ENCODE measurements around the gene ESAM.

DNA sequence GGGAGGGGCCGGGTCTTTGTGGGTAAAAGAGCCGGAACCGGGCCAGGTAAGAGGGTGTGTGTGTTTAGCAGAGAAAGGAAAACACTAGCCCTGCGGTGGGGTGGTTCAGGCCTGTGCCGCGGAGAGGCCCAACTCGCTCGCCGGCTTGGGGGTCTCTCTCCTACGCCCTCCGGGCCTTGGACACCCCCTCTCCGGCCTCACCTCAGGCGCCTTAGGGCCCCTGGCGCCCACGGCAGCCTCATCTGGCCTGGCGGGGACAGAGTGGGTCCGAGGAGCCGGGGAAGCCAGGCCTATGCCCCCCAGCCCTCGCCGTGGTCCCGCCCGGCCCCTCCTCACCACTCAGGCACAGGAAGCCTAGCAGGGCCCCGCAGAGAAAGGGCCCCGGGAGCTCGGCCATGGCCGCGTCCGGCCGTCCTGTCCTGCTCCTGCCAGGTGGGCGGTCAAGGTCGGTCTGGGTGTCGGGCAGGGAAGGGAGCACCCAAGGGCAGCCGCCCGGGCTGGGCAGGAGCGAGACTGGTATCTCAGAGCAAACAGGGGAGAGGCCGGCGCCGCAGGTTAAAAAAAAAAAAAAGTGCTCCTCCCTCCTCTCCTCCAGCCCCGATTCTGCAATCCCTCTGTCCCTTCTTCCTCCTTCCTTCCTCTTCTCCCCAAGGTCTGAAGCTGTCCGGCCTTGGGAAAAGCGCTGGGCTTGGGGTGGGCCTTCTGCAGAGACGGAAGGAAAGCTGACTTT, 10.2 kb downstream of the ESAM start, which contains the start of gene VSIG2:
- TF ChIP-seq CTCF (conservative IDR thresholded peaks at IDR 0.05; ENCODE audit: low read depth, low read length) (no peak), EZH2 (IDR thresholded peaks at IDR 0.05; ENCODE audit: low read length, unreplicated experiment) (no peak), EZH2phosphoT487 (IDR thresholded peaks at IDR 0.05; ENCODE audit: borderline replicate concordance, low read length) (no peak)

Data from PC-3 (cell line).